DOHH2 (cell line): ENCODE measurements around the gene NGEF.

Experiments
- H3F3A ChIP-seq: fragments of 200-600 bp; sonication (generic), shearing (Covaris generic); 2 replicates; pipeline ENCODE4 v1.6.0; 2016; ENCODE audit warnings: antibody characterized with exemption, mild to moderate bottlenecking; ENCODE audit not compliant: control insufficient read depth, insufficient read depth
- H3K27ac ChIP-seq: fragments of 200-600 bp; sonication (generic); 2 replicates; pipeline ENCODE4 v1.5.1; 2014; ENCODE audit warnings: low read depth, mild to moderate bottlenecking, low read length, moderate library complexity
- H3K27me3 ChIP-seq: fragments of 200-600 bp; sonication (generic); 2 replicates; pipeline ENCODE4 v1.6.1; 2014; ENCODE audit warnings: mild to moderate bottlenecking, low read length, mixed read lengths; ENCODE audit not compliant: control insufficient read depth
- H3K36me3 ChIP-seq: fragments of 200-600 bp; sonication (generic); 2 replicates; pipeline ENCODE4 v1.6.1; 2014; ENCODE audit warnings: mild to moderate bottlenecking, low read length, moderate library complexity, mixed read lengths; ENCODE audit not compliant: control insufficient read depth
- H3K4me1 ChIP-seq: fragments of 200-600 bp; sonication (generic); 2 replicates; pipeline ENCODE4 v1.6.1; 2014; ENCODE audit warnings: mild to moderate bottlenecking, low read length, mixed read lengths; ENCODE audit not compliant: control insufficient read depth
- H3K4me2 ChIP-seq: fragments of 200-600 bp; sonication (generic); 2 replicates; pipeline ENCODE4 v1.6.0; 2014; ENCODE audit warnings: mild to moderate bottlenecking, low read length, moderate library complexity
- H3K4me3 ChIP-seq: fragments of 200-600 bp; sonication (generic); 2 replicates; pipeline ENCODE4 v1.5.1; 2014; ENCODE audit warnings: mild to moderate bottlenecking, low read length, mixed read lengths
- H3K79me2 ChIP-seq: fragments of 200-600 bp; sonication (generic); 2 replicates; pipeline ENCODE4 v1.6.1; 2014; ENCODE audit warnings: mild to moderate bottlenecking, low read length, mixed read lengths; ENCODE audit not compliant: control insufficient read depth
- H3K9me2 ChIP-seq: fragments of 200-600 bp; sonication (generic); replicated peaks from 2 replicates; pipeline ENCODE4 v1.6.1; 2014; ENCODE audit warnings: mild to moderate bottlenecking, low read length, mixed read lengths; ENCODE audit not compliant: control insufficient read depth
- H3K9me3 ChIP-seq: fragments of 200-600 bp; sonication (generic); 2 replicates; pipeline ENCODE4 v1.6.1; 2014; ENCODE audit warnings: antibody characterized with exemption, low read length, mixed read lengths; ENCODE audit not compliant: control insufficient read depth, insufficient read depth
- H4K20me1 ChIP-seq: fragments of 200-600 bp; sonication (generic); 2 replicates; pipeline ENCODE4 v1.6.0; 2014; ENCODE audit warnings: low read depth, mild to moderate bottlenecking, antibody characterized with exemption, low read length, moderate library complexity; ENCODE audit not compliant: control insufficient read depth, insufficient read depth
- CTCF ChIP-seq: fragments of 200-600 bp; sonication (generic); IDR thresholded peaks from one replicate; pipeline ENCODE4 v1.5.1; 2014; ENCODE audit warnings: antibody characterized with exemption, mild to moderate bottlenecking, low read depth, low read length; ENCODE audit not compliant: poor library complexity, severe bottlenecking
- EZH2phosphoT487 ChIP-seq: fragments of 200-600 bp; sonication (generic); IDR thresholded peaks from 2 replicates; pipeline ENCODE4 v1.6.1; 2017; ENCODE audit warnings: borderline replicate concordance, mild to moderate bottlenecking, antibody characterized with exemption, low read length, moderate library complexity, mixed read lengths

NGEF gene

DNA sequence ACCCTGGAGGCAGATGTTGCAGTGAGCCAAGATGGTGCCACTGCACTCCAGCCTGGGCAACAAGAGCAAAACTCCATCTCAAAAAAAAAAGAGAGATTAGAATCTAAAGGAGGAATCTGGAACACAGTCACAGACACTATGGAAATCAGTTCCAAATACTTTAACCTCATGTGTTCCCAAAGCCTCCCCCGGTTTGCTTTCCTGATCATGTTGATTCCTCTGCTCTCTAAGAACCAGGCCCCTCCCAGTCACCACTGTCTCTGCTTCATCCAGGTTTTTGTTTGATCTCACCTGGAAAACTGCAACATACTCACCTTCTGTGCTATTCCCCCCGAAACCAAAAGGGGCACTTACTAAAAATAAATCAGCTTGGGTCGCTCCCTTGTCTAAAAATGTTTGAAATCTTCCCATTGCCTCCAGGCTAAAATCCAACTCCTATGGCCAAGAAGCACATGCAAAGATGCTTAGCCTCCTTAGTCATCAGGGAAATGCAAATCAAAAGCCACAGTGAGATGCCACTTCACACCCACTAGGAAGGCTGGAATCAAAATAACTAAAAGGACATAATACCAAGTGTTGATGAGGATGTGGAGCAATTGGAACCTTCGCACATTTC lies 13.2 kb upstream of the NGEF start:
- Histone ChIP-seq H3K4me2 (no peak overlapping the region), H3K4me3 (no peak overlapping the region), H3F3A (no peaks in the 10 kb centered on the region), H3K9me2 (no peaks in the 10 kb centered on the region), H3K36me3 (no peaks in the 10 kb centered on the region), H3K27ac (no peak overlapping the region), H3K9me3 (no peaks in the 10 kb centered on the region), H3K27me3 (no peaks in the 10 kb centered on the region), H3K4me1 (no peaks in the 10 kb centered on the region), H3K79me2 (no peaks in the 10 kb centered on the region), H4K20me1 (no peaks in the 10 kb centered on the region)
- TF ChIP-seq EZH2phosphoT487: no peak
- no peak for TF ChIP-seq CTCF

DNA sequence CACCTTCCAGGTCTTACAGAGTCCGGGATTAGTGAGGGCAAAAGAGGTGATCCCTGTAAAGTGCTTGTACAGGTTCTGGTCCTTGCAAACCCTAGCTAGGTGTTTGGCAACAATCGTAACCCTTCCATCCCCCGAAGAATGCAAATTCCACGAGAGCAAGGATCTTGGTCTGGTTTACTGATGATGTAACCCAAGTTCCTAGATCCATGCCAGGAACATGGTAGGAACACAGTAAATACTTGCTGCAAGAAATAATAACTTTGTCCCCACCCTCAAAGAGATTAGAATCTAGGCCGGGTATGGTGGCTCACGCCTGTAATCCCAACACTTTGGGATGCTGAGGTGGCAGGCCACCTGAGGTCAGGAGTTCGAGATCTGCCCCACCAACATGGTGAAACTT lies 12.7 kb upstream of the NGEF start:
- Histone ChIP-seq H3K4me3 (no peak overlapping the region), H3K27me3 (no peaks in the 10 kb centered on the region), H4K20me1 (no peaks in the 10 kb centered on the region), H3F3A (no peaks in the 10 kb centered on the region), H3K9me2 (no peaks in the 10 kb centered on the region), H3K9me3 (no peaks in the 10 kb centered on the region), H3K27ac (no peak overlapping the region), H3K79me2 (no peaks in the 10 kb centered on the region), H3K4me2 (no peak overlapping the region), H3K4me1 (no peaks in the 10 kb centered on the region), H3K36me3 (no peaks in the 10 kb centered on the region)
- TF ChIP-seq EZH2phosphoT487: no peak
- TF ChIP-seq CTCF: no peak

DNA sequence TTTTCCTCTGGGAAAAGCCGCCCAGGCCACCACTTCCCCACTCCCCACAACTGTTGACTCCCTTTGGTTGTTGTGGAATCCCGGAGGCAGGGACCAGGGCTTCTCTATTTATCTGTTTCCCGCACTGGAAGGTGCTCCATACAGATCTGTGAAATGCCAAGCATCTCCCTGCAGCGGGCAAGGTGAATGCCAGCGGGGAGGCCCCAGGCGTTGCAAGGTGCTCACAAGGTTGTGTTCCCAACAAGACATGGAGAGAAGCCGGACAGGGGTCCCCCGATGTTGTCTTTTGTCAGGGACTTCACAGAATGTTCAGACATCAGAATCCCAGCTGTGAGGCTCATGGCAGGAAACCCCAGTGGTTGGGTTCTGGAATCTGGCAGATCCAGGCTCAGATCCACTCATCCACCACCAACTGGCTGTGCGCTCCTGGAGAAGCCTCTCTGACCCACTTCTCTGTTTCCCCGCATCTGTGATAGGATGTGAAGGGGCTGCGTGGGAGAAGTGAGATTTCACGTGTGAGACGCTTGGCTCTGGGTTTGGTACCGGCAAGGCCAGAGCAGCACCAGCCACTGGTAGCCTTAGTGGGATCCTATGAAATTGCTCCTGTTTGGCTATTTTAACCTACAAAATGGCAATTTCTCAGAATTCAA lies 10.8 kb upstream of the NGEF start:
- TF ChIP-seq EZH2phosphoT487 (no peak), CTCF (no peak)
- Histone ChIP-seq H3K4me3 (no peak overlapping the region), H3K4me1 (no peaks in the 10 kb centered on the region), H3F3A (no peaks in the 10 kb centered on the region), H3K27ac (no peak overlapping the region), H3K36me3 (no peaks in the 10 kb centered on the region), H4K20me1 (no peaks in the 10 kb centered on the region), H3K9me3 (no peaks in the 10 kb centered on the region), H3K4me2 (no peak overlapping the region), H3K27me3 (no peaks in the 10 kb centered on the region), H3K79me2 (no peaks in the 10 kb centered on the region), H3K9me2 (no peaks in the 10 kb centered on the region)
